Smooth muscle cell (in vitro differentiated cells): ENCODE results near the gene IFNAR1. TPM values are rescaled to one million over a fixed set of nuclear protein-coding genes. Genes with fewer than 3 reads are reported as not detected.
"Not testable (repeated sequence)": the region's sequence is repeated elsewhere in the genome, so short reads cannot be mapped to it uniquely, and the experiment has no call there.

ENCODE experiments used
- DNase-seq: peaks from one replicate; lab custom pipeline; 2025; ENCODE audit not compliant: unreplicated experiment; lab: John Stamatoyannopoulos, UW
- H2AFZ ChIP-seq: fragments of 200-600 bp; sonication (generic); 2 replicates; pipeline ENCODE4 v1.6.0; 2016; ENCODE audit warnings: antibody characterized with exemption, low read depth, mild to moderate bottlenecking
- H3F3A ChIP-seq: fragments of 200-600 bp; sonication (generic); 2 replicates; pipeline ENCODE4 v1.6.0; 2017; ENCODE audit warnings: antibody characterized with exemption, low read depth
- H3K27ac ChIP-seq: fragments of 200-600 bp; sonication (generic); 2 replicates; pipeline ENCODE4 v1.5.1; 2016; ENCODE audit warnings: low read depth, mild to moderate bottlenecking
- H3K27me3 ChIP-seq: fragments of 200-600 bp; sonication (generic); 2 replicates; pipeline ENCODE4 v1.6.1; 2016; ENCODE audit warnings: low read depth, mild to moderate bottlenecking
- H3K36me3 ChIP-seq: fragments of 200-600 bp; sonication (generic); 2 replicates; pipeline ENCODE4 v1.5.1; 2016; ENCODE audit warnings: low read depth
- H3K4me1 ChIP-seq: fragments of 200-600 bp; sonication (generic); 2 replicates; pipeline ENCODE4 v1.5.1; 2016; ENCODE audit warnings: low read depth
- H3K4me2 ChIP-seq: fragments of 200-600 bp; sonication (generic); 2 replicates; pipeline ENCODE4 v1.6.0; 2016; ENCODE audit warnings: mild to moderate bottlenecking
- H3K4me3 ChIP-seq: fragments of 200-600 bp; sonication (generic); 2 replicates; pipeline ENCODE4 v1.5.1; 2016; ENCODE audit warnings: mild to moderate bottlenecking
- H3K79me2 ChIP-seq: fragments of 200-600 bp; sonication (generic); 2 replicates; pipeline ENCODE4 v1.6.0; 2016; ENCODE audit warnings: low read depth, mild to moderate bottlenecking
- H3K9ac ChIP-seq: fragments of 200-600 bp; sonication (generic); 2 replicates; pipeline ENCODE4 v1.6.0; 2016; ENCODE audit warnings: low read depth
- H3K9me3 ChIP-seq: fragments of 200-600 bp; sonication (generic); replicated peaks from 2 replicates; pipeline ENCODE4 v1.5.1; 2016; ENCODE audit warnings: low read depth
- H4K20me1 ChIP-seq: fragments of 200-600 bp; sonication (generic); 2 replicates; pipeline ENCODE4 v1.6.0; 2016; ENCODE audit warnings: low read depth
- WGBS: methylation state at CpG from one replicate; pipeline ENCODE4 v1.1.7; 2016; ENCODE audit warnings: low lambda C conversion rate; 5-methylcytosine and 5-hydroxymethylcytosine counted together
- polyA plus RNA-seq: library from polyadenylated mRNA; unstranded; fragments of >200 nt; fragmentation: Nextera tagmentation; extraction: Ambion mirVana; gene quantifications from 2 replicates; pipeline ENCODE4 v1.2.1, GENCODE V29; 2016
- total RNA-seq: library from RNA; depleted of rRNA; stranded (reverse); fragments of >200 nt; gene quantifications from 2 replicates; pipeline ENCODE4 v1.2.3, GENCODE V29; 2014
- TF ChIP-seq, protein P1 (sequence below): fragments of 200-600 bp; sonication (generic); IDR thresholded peaks from 2 replicates; pipeline ENCODE4 v1.5.1; 2017; ENCODE audit warnings: borderline replicate concordance, mild to moderate bottlenecking, antibody characterized with exemption; ENCODE audit not compliant: insufficient read depth, poor library complexity, severe bottlenecking

Gene IFNAR1
- total and polyA plus RNA-seq, 2 experiments from 2014 or later, result 37.1 to 93.0 TPM

DNA sequence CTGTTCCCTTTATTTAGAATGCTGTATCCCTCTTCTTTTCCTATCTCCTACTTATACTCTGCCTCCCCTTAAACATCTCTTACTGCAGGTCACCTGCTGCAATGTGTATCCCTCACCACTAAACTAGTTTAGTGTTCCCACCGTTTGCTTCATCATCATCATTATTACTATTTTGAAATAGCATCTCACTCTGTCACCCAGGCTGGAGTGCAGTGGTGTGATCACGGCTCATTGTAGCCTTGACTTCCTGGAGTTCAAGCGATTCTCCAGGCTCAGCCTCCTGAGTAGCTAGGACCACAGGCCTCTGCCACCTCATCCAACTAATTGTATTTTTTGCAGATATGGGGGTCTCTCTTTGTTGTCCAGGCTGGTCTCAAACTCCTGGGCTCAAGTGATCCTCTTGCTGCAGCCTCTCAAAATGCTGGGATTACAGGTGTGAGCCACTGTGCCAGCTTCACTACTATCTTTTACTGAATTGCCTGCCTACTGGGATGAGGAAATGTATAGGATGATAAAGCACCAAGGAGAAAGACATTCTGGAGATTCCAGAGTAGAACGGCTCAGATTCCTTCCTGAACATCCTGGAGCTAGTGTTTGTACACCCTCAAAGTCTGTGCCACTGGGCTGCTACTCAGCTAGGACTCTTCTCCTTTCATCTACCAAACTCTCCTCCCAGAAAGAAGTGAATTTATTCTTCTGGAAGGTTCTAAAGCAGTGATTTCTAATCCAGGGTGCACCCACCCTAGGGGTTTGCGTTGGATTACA lies 8.6 kb upstream of the IFNAR1 start:
- WGBS, result 86% methylated on average over 5 of the region's 5 CpGs
- TF ChIP-seq, protein P1, sequence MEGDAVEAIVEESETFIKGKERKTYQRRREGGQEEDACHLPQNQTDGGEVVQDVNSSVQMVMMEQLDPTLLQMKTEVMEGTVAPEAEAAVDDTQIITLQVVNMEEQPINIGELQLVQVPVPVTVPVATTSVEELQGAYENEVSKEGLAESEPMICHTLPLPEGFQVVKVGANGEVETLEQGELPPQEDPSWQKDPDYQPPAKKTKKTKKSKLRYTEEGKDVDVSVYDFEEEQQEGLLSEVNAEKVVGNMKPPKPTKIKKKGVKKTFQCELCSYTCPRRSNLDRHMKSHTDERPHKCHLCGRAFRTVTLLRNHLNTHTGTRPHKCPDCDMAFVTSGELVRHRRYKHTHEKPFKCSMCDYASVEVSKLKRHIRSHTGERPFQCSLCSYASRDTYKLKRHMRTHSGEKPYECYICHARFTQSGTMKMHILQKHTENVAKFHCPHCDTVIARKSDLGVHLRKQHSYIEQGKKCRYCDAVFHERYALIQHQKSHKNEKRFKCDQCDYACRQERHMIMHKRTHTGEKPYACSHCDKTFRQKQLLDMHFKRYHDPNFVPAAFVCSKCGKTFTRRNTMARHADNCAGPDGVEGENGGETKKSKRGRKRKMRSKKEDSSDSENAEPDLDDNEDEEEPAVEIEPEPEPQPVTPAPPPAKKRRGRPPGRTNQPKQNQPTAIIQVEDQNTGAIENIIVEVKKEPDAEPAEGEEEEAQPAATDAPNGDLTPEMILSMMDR, result no peak
- Histone ChIP-seq H3K27me3 (no peaks in the 10 kb centered on the region), H3F3A (no peaks in the 10 kb centered on the region), H4K20me1 (no peaks in the 10 kb centered on the region), H3K4me1 (peaks cover 10% of the 10 kb centered on the region), H3K4me2 (no peak overlapping the region), H3K9ac (no peak overlapping the region), H3K9me3 (no peaks in the 10 kb centered on the region), H3K27ac (no peak overlapping the region), H3K36me3 (no peaks in the 10 kb centered on the region), H3K79me2 (no peaks in the 10 kb centered on the region), H3K4me3 (no peak overlapping the region), H2AFZ (no peak overlapping the region)
- DNase-seq, result no peak

DNA sequence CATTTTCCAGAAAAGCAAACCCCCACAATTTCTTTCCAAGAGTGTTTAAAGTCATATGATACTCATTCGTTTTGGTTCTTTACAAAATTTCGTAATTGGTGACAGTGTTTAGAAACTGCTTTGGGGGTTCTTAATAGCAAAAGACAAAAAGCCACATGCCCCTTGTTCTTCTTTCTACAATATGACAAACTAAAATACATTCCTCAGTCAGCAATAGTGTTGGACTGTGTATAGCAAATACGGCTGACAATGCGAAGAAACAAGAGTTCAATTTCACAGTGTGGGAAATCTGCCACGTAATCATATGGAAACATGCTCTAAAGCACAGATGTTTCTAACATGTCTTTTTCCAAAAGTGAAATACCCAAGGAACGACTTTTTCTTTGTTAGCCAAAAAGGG lies 7.6 kb upstream of the IFNAR1 start:
- Histone ChIP-seq H3K9ac (no peak overlapping the region), H3K4me2 (no peak overlapping the region), H3F3A (no peaks in the 10 kb centered on the region), H3K4me1 (peaks cover 6% of the 10 kb centered on the region), H4K20me1 (no peaks in the 10 kb centered on the region), H3K9me3 (no peaks in the 10 kb centered on the region), H3K79me2 (no peaks in the 10 kb centered on the region), H3K36me3 (no peaks in the 10 kb centered on the region), H3K27me3 (no peaks in the 10 kb centered on the region), H3K4me3 (no peak overlapping the region), H2AFZ (no peak overlapping the region), H3K27ac (no peak overlapping the region)
- WGBS, result 75% methylated on average over 6 of the region's 6 CpGs
- TF ChIP-seq, protein P1, result no peak
- no peak for DNase-seq

DNA sequence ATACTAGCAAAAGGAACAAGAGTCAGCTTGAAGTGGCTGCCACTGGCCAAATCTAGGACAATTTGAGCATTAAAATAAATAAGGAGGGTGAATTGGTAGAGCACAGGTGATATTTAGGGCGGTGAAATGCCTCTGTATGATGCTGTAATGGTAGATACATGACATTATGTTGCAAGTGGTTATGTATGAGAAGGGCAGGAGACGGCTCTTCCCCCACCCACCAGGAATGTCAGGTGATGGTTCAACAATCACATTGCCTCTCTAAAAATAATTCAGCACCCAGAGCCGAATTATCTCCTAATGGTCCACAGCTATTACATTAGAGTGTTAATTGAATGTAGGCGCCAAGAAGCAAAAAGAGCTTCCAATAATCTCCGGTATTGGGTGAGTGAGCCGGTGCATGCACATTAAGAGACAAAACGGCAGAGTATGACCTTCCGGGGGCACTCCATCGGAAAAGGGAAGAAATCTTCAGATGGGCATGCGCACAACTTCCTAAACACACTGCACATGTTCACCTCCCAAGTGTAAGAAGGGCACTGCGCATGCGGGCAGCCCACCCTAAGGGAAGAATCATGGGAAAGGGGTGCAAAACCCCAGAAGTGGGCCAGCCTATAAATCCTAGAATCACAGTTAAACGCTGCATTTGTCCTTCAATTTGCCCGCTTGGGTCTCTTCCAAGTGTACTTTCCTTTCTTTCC lies 6.8 kb upstream of the IFNAR1 start:
- H3K79me2 ChIP-seq, result no peaks in the 10 kb centered on the region
- 89% methylated on average over 14 of the region's 14 CpGs for WGBS
- H3K27ac ChIP-seq, result no peak overlapping the region
- H3K9me3 ChIP-seq, result no peaks in the 10 kb centered on the region
- H3K9ac ChIP-seq, result no peak overlapping the region
- TF ChIP-seq, protein P1, result no peak
- H3K4me3 ChIP-seq, result no peak overlapping the region
- H3F3A ChIP-seq, result no peaks in the 10 kb centered on the region
- no peak overlapping the region for H3K4me2 ChIP-seq
- no peaks in the 10 kb centered on the region for H3K4me1 ChIP-seq
- H2AFZ ChIP-seq, result no peak overlapping the region
- DNase-seq, result no peak
- H4K20me1 ChIP-seq, result no peaks in the 10 kb centered on the region
- H3K36me3 ChIP-seq, result no peaks in the 10 kb centered on the region
- no peaks in the 10 kb centered on the region for H3K27me3 ChIP-seq

DNA sequence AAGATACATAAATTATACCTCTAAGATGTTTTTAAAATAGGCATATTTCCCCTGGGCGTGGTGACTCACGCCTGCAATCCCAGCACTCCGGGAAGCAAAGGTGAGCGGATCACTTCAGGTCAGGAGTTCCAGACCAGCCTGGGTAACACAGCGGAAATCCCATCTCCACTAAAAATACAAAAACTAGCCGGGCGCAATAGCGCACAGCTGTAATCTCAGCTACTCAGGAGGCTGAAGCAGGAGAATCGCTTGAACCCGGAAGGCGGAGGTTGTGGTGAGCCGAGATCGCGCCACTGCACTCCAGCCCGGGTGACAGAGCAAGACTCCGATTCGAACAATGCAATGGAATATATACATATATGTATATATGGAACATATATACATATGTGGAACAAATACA lies 3.8 kb upstream of the IFNAR1 start:
- not testable (repeated sequence) for H3K36me3 ChIP-seq, H2AFZ ChIP-seq, H3K79me2 ChIP-seq, H3K9ac ChIP-seq, H3K27me3 ChIP-seq, H3K27ac ChIP-seq, H3K4me2 ChIP-seq, H3F3A ChIP-seq, H4K20me1 ChIP-seq, DNase-seq, H3K4me3 ChIP-seq, H3K9me3 ChIP-seq, H3K4me1 ChIP-seq
- 89% methylated on average over 17 of the region's 17 CpGs for WGBS

DNA sequence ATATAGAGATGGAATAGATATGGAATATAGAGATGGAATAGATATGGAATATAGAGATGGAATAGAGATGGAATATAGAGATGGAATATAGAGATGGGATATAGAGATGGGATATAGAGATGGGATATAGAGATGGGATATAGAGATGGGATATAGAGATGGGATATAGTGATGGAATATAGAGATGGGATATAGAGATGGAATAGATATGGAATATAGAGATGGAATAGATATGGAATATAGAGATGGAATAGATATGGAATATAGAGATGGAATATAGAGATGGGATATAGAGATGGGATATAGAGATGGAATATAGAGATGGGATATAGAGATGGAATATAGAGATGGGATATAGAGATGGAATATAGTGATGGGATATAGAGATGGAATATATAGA lies 1.2 kb upstream of the IFNAR1 start:
- not testable (repeated sequence) for H3K36me3 ChIP-seq, H3K9ac ChIP-seq, H3K27ac ChIP-seq, H3K27me3 ChIP-seq, DNase-seq, H2AFZ ChIP-seq, H3K9me3 ChIP-seq, H3K4me1 ChIP-seq, H3F3A ChIP-seq
- H3K4me2 ChIP-seq, result peak overlapping the region; percentile 96
- peaks cover 32% of the 10 kb centered on the region for H3K79me2 ChIP-seq
- H3K4me3 ChIP-seq, result peak overlapping the region; percentile 82
- peaks cover 16% of the 10 kb centered on the region for H4K20me1 ChIP-seq
